Right cardiac atrium (tissue), 5 donors: ENCODE results near the gene GAB2. TPM values are rescaled to one million over a fixed set of nuclear protein-coding genes. Genes with fewer than 3 reads are reported as not detected.
"Not testable (repeated sequence)": the region's sequence is repeated elsewhere in the genome, so short reads cannot be mapped to it uniquely, and the experiment has no call there.

Experiments used
- ATAC-seq, 2 donors: fragments of 200-7000 bp; cut with Tn5 transposase; one replicate each; pipeline versions ENCODE4 v1.8.0 to v1.9.1; 2020; ENCODE audit warnings: moderate library complexity in 2 of 2, mild to moderate bottlenecking in 1 of 2
- DNase-seq, 3 donors: peaks; one replicate each; pipeline ENCODE4 v3.0.0-alpha.2; 2020
- H3K27ac ChIP-seq: one replicate; pipeline ENCODE4 v1.5.1; 2013; ENCODE audit warnings: mild to moderate bottlenecking, low read length, control low read depth, moderate library complexity
- H3K27me3 ChIP-seq: one replicate; pipeline ENCODE4 v1.6.1; 2013; ENCODE audit not compliant: control insufficient read depth, insufficient read depth
- H3K4me1 ChIP-seq: one replicate; pipeline ENCODE4 v1.6.1; 2013; ENCODE audit warnings: low read length; ENCODE audit not compliant: control insufficient read depth, insufficient read depth
- H3K4me3 ChIP-seq: one replicate; pipeline ENCODE4 v1.5.1; 2013; ENCODE audit warnings: low read length, control low read depth
- H3K9me3 ChIP-seq: one replicate; pipeline ENCODE4 v1.6.1; 2013; ENCODE audit warnings: low read length; ENCODE audit not compliant: control insufficient read depth
- WGBS: extraction: QIAGEN DNeasy Blood & Tissue Kit; methylation state at CpG from one replicate; pipeline ENCODE4 v1.1.7; 2013; 5-methylcytosine and 5-hydroxymethylcytosine counted together
- intact Hi-C, 4 donors: fragments of 100-400 bp; cut with DNase I; formaldehyde crosslinking; loops; one replicate each; pipeline versions ENCODE4 v1.11.0 to v1.14.0; 2022 to 2023
- polyA plus RNA-seq: library from polyadenylated mRNA; stranded (reverse); fragments of 200-250 nt; gene quantifications from one replicate; pipeline ENCODE4 v1.2.3, GENCODE V29; 2013
- total RNA-seq, 4 donors: library from RNA; stranded (reverse); fragmentation: NEBNext Ultra II Directional; extraction: Animal tissue kit (Norgen Biotek cat#: 25700); gene quantifications; one replicate each; pipeline ENCODE4 v1.2.1, GENCODE V29; 2021
- donor health status: healthy with polysubstance abuse.
- donor health status: DM: no; HTN: yes; CAD: no.
- donor health status: DM: no; HTN: no; CAD: no.
- donor health status: DM: no; HTN: yes; CAD: no; lungs with severe emphysema.
- donor health status: DM: yes; HTN: yes; CAD: no.

The GAB2 gene
- total and polyA plus RNA-seq, 5 donors, result 7.5 to 37.3 (median 23.4) TPM

DNA sequence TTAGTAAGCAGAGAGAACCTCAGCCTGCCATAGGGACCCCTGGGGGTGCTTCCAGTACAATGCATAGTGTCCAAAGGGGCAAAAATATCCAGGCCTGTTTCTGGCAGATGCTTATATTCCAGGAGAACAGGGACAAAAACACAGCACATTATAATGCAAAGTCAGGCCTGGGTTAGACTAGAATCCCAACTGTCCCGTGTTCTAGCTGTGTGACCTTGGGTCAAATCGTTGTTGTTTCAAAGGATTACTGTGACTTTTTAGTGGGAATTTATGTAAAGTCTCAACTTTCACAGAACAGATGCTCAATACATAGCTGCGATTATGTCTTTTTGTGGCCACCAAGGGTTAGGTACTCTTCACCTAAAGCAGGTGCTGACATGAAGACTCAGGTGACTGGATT lies 142.9 kb downstream of the GAB2 start:
- H3K4me3 ChIP-seq, result no peak overlapping the region
- H3K27me3 ChIP-seq, result no peaks in the 10 kb centered on the region
- 90% methylated on average over 3 of the region's 3 CpGs for WGBS
- DNase-seq (no peak), ATAC-seq (no peak)
- H3K27ac ChIP-seq, result no peak overlapping the region
- intact Hi-C loops, result no loop called here
- H3K4me1 ChIP-seq, result no peaks in the 10 kb centered on the region
- H3K9me3 ChIP-seq, result no peaks in the 10 kb centered on the region

DNA sequence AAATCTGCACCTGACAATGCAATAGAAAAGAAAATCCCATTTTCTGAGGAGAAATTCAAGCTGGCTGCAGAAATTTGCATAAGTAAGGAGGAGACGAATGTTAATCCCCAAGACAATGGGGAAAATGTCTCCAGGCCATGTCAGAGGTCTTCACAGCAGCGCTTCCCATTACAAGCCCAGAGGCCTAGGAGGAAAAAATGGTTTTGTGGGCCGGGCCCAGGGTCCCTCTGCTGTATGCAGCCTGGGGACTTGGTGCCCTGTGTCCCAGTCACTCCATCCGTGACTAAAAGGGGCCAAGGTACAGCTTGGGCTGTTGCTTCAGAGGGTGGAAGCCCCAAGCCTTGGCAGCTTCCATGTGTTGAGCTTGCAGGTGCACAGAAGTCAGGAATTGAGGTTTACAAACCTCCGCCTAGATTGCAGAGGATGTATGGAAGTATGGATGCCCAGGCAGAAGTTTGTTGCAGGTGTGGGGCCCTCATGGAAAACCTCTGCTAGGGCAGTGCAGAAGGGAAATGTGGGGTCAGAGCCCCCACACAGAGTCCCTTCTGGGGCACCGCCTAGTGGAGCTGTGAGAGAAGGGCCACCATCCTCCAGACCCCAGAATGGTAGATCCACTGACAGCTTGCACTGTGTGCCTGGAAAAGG lies 144.9 kb downstream of the GAB2 start:
- WGBS, result 98% methylated on average over 6 of the region's 6 CpGs
- not testable (repeated sequence) for ATAC-seq

DNA sequence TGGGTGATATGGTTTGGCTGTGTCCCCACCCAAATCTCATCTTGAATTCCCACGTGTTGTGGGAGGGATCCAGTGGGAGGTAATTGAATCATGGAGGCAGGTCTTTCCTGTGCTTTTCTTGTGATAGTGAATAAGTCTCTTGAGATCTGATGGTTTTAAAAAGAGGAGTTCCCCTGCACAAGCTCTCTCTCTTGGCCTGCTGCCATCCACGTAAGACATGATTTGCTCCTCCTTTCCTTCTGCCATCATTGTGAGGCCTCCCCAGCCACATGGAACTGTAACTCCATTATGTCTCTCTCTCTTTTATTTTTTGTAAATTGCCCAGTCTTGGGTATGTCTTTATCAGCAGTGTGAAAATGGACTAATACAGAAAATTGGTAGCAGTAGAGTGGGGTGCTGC lies 145.8 kb downstream of the GAB2 start:
- intact Hi-C loops, H3K27ac ChIP-seq, H3K9me3 ChIP-seq, DNase-seq, H3K27me3 ChIP-seq, H3K4me3 ChIP-seq, ATAC-seq, H3K4me1 ChIP-seq: not testable (repeated sequence)
- 55% methylated on average over 2 of the region's 2 CpGs for WGBS

More for the DNA sequence above, 144.9 kb downstream of the GAB2 start:
- H3K4me3 ChIP-seq, H3K9me3 ChIP-seq, H3K4me1 ChIP-seq, H3K27me3 ChIP-seq, DNase-seq, H3K27ac ChIP-seq, intact Hi-C loops: not testable (repeated sequence)

DNA sequence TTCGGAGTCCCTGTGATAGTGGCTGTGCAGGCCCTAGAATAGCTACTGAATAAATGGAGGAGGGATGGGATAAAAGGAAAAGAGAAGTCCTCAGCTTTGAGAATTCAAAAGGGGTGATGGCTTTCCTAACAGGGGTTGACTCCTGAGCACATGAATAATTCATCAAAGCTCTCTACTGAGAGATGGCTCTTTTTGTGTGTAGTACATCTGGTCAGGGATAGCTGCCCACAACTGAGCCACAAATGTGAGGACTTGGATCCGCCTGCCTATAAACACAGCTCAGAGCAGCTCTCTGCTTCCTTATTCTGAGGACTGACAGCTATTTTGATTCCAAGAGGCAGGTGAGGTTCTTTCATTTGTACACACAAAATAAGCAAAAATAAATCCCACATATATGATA lies 146.6 kb downstream of the GAB2 start:
- no peak overlapping the region for H3K27ac ChIP-seq
- H3K9me3 ChIP-seq, result no peaks in the 10 kb centered on the region
- DNase-seq (no peak), ATAC-seq (no peak)
- H3K4me3 ChIP-seq, result no peak overlapping the region
- no peaks in the 10 kb centered on the region for H3K27me3 ChIP-seq
- peaks cover 1% of the 10 kb centered on the region for H3K4me1 ChIP-seq
- intact Hi-C loops, result no loop called here
- 99% methylated on average over 2 of the region's 2 CpGs for WGBS

DNA sequence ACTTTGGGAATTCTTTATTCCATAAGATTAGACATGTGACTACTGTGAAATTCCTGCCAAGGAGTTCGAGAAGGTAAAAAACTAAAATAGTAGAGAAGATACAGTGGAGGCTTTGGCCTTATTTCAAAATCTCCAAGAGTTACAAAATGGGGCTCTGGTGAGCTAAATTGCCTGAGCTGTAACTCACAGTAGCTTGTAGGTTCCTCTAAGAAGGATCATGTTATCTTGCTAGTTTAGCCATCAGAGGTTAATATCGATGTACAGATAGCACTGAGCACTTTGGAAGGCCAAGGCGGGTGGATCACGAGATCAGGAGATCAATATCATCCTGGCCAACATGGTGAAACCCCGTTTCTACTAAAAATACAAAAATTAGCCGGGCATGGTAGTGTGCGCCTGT lies 147.8 kb downstream of the GAB2 start:
- Histone ChIP-seq H3K4me3 (no peak overlapping the region), H3K9me3 (no peaks in the 10 kb centered on the region), H3K4me1 (peaks cover 1% of the 10 kb centered on the region), H3K27ac (no peak overlapping the region), H3K27me3 (no peaks in the 10 kb centered on the region)
- DNase-seq (no peak), ATAC-seq (no peak)
- WGBS, result 89% methylated on average over 7 of the region's 7 CpGs
- intact Hi-C loops, result no loop called here

DNA sequence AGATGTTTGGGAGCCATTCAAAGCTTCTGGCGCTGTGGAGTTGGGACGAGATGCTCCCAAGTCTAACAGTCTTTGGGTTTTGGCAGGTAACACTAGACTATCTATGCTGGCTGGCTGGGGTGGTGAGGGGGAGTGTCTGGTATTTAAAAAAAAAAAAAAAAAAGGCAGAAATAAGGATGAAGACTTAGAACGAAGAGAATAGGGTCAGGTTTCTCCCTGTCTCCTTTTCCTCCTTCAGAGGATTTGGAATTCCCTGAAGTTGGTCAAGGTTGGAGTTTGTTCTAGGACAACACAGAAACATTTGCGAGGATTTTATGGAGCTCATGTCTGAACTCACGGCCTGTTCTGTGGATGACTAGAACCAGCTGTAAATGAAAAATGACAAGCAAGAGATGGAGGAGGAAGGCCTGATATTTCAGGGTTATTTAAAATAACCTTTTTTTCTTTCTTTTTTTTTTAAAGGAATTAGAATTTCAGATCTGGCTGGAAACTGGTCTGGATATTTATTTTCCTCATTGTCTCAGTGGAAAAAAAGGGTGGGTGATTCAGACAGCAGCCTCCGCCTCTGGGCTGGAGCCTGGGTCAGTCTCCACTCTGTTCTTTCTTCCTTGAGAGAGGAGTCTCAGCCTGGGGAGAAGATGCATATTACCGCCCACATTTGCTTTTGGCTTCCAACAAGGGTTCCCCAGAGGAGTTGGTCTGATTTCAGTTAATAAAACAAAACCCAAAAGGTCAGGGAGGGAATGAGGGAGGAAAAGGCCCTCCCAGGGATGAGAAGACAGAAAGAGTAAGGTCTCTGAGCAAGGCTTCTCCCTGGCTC lies 148.8 kb downstream of the GAB2 start:
- Histone ChIP-seq H3K4me3 (no peak overlapping the region), H3K27me3 (no peaks in the 10 kb centered on the region), H3K9me3 (no peaks in the 10 kb centered on the region), H3K4me1 (peaks cover 1% of the 10 kb centered on the region), H3K27ac (peak overlapping the region; percentile 77)
- WGBS, result 54% methylated on average over 7 of the region's 7 CpGs
- peak; percentile 69 to 84 (median 76) for DNase-seq
- intact Hi-C loops, result no loop called here
- ATAC-seq, result peak; percentile 92 to 97

DNA sequence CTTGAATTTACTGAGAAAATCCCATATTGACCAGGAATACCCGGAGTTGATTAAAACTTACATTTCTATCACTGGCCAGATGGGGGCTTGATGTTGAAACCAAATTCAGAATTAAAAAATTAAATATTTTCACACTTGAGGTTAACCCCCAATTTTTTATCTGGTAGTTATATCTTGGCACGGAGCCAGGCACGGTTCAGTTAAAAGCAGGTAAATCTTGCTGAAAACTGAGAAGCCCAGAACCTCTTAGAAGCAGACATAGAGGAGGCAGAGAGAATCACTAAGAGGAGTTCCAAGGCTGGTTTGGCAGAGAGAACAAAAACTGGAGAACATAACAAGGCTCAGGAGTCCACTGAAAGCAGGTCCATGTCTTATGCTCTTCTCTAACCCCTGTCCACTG lies 151.2 kb downstream of the GAB2 start:
- peaks cover 9% of the 10 kb centered on the region for H3K4me1 ChIP-seq
- intact Hi-C loops, result no loop called here

DNA sequence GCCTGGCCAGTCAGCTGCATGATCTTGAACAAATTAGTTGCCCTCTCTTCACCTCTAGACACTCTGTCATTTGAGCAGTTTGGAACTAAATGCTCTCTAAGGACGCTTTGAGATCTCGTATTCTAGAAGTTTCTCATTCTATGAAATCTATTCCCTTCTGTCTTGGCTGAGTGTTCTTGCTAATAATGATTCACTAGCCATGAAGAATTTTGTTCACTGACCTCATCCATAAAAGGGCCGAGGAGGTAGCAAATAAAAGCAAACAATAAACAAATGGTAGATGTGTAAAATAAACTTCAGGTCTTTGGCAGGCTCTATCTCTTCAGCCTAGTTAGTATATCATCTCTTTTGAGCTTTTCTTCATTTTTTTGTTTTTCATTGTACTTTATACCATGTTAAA lies 152.3 kb downstream of the GAB2 start:
- Histone ChIP-seq H3K4me3 (no peak overlapping the region), H3K27me3 (no peaks in the 10 kb centered on the region), H3K4me1 (peaks cover 14% of the 10 kb centered on the region), H3K9me3 (no peaks in the 10 kb centered on the region), H3K27ac (no peak overlapping the region)
- intact Hi-C loops, result no loop called here
- DNase-seq, result no peak
- 47% methylated on average over 3 of the region's 3 CpGs for WGBS
- no peak for ATAC-seq

More for the DNA sequence above, 151.2 kb downstream of the GAB2 start:
- Histone ChIP-seq H3K4me3 (no peak overlapping the region), H3K27me3 (no peaks in the 10 kb centered on the region), H3K9me3 (no peaks in the 10 kb centered on the region), H3K27ac (no peak overlapping the region)
- whole genome bisulfite sequencing, result 58% methylated on average over 3 of the region's 3 CpGs
- DNase-seq, result no peak
- no peak for ATAC-seq

DNA sequence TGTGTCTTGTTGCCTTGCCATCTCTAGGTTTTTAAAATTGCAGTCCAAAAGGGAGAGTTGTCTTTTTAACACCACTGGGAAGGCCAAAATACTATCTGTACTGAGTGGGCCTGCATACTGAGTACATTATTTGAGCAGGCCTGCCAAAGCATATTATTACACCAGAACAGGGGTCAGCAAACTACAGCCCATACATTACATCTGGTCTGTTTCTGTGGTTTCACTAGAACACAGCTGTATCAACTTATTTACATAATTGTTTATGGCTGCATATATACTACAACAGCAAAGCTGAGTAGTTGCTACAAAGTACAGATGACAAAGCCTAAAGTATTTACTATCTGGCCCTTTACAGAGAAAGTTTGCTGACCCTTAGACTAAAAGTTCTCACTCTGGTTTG lies 154.9 kb downstream of the GAB2 start:
- no peak for ATAC-seq
- intact Hi-C loops, result no loop called here
- no peak overlapping the region for H3K27ac ChIP-seq
- H3K27me3 ChIP-seq, result no peaks in the 10 kb centered on the region
- no peaks in the 10 kb centered on the region for H3K9me3 ChIP-seq
- DNase-seq, result no peak
- no peak overlapping the region for H3K4me3 ChIP-seq
- peaks cover 15% of the 10 kb centered on the region for H3K4me1 ChIP-seq

DNA sequence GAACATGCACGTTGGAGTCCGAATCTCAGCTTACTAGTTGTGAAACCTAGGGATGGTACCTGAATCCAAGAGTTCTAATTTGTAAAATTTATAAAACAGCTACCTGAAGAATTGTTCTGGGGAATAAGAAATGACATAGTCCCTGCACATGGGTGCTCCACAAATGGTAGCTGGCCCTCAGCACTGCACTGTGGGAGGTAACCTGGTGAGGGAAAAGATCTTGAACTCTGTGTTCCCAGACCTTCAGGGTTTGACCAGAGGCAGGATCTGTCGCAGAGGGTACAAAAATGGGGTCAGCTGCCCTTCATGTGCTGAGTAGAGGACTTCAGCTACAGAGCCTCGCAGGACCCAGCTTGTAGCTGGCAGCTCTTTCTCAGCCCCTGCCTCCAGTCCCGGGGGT lies 155.4 kb downstream of the GAB2 start:
- WGBS, result 71% methylated on average over 5 of the region's 5 CpGs
- H3K4me1 ChIP-seq, result peaks cover 18% of the 10 kb centered on the region
- no peaks in the 10 kb centered on the region for H3K27me3 ChIP-seq
- intact Hi-C loops, result no loop called here
- ATAC-seq (peak in 1 of 2 donors; percentile 8), DNase-seq (no peak)
- no peak overlapping the region for H3K4me3 ChIP-seq
- no peaks in the 10 kb centered on the region for H3K9me3 ChIP-seq
- no peak overlapping the region for H3K27ac ChIP-seq

DNA sequence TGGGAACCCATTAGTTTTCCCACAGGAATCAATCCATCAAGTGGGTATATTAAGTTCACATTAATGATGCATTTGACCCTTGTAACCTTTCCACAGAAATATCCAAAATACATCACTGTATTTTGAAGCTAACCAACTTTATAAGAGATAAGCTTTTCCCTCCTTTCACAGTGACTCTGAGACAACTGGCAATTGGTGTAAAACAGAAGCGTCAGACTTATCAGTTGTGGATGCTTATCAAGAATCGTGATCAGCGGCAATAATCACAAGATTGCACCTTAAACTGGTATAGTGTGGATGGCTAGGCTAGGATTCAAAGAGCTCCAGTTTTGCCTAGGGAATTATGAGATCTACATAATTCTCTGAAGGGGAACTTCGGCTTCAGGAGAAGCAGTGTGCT lies 155.8 kb downstream of the GAB2 start:
- no peak for ATAC-seq
- H3K27ac ChIP-seq, result no peak overlapping the region
- intact Hi-C loops, result no loop called here
- no peaks in the 10 kb centered on the region for H3K9me3 ChIP-seq
- peaks cover 18% of the 10 kb centered on the region for H3K4me1 ChIP-seq
- DNase-seq, result no peak
- H3K27me3 ChIP-seq, result no peaks in the 10 kb centered on the region
- H3K4me3 ChIP-seq, result no peak overlapping the region
- 57% methylated on average over 4 of the region's 4 CpGs for WGBS
